IMR-90 (cell line): ENCODE data around the gene HOXA13. TPM values are rescaled to one million over a fixed set of nuclear protein-coding genes. Genes with fewer than 3 reads are reported as not detected.

Experiments
- ATAC-seq: fragments of 200-7000 bp; cut with Tn5 transposase; 2 replicates; pipeline ENCODE4 v1.9.1; 2020; ENCODE audit warnings: low read depth, mild to moderate bottlenecking, moderate library complexity
- BruUV-seq: library from RNA; stranded (reverse); fragments of 400-500 nt; replicated peaks from 2 replicates; lab custom pipeline; 2021; lab: Mats Ljungman, UMichigan
- CTCF ChIA-PET: fragments of 300-600 bp; formaldehyde crosslinking; extraction: SDS; loops from one replicate; lab custom pipeline; 2021; ENCODE audit warnings: antibody characterized with exemption; lab: Yijun Ruan, JAX
- POLR2A ChIA-PET: fragments of 300-600 bp; sonication (Branson Sonifier 250); formaldehyde crosslinking; loops from one replicate; lab custom pipeline; 2022; ENCODE audit warnings: antibody characterized with exemption; ENCODE audit not compliant: unreplicated experiment; lab: Charles Lee
- DNase-seq: peaks from one replicate; pipeline ENCODE4 v3.0.0; 2013
- H2AFZ ChIP-seq: replicated peaks from 2 replicates; pipeline ENCODE3; 2013; ENCODE audit warnings: low read length, mild to moderate bottlenecking; ENCODE audit not compliant: poor library complexity
- H2AK5ac ChIP-seq: 2 replicates; pipeline ENCODE4 v1.6.1; 2013; ENCODE audit warnings: low read depth, low read length, inconsistent platforms
- H2AK9ac ChIP-seq: replicated peaks from 2 replicates; pipeline ENCODE3; 2013; ENCODE audit warnings: mild to moderate bottlenecking, low read depth, low read length, moderate library complexity; ENCODE audit not compliant: poor library complexity
- H2BK120ac ChIP-seq: 2 replicates; pipeline ENCODE4 v1.6.1; 2013; ENCODE audit warnings: low read depth, low read length, inconsistent platforms
- H2BK15ac ChIP-seq: 3 replicates; pipeline ENCODE4 v1.6.1; 2013; ENCODE audit warnings: low read depth, low read length, inconsistent platforms
- H2BK20ac ChIP-seq: 2 replicates; pipeline ENCODE4 v1.6.1; 2013; ENCODE audit warnings: low read depth, mild to moderate bottlenecking, inconsistent platforms, low read length, moderate library complexity
- H2BK5ac ChIP-seq: 2 replicates; pipeline ENCODE4 v1.6.1; 2013; ENCODE audit warnings: mild to moderate bottlenecking, low read depth, low read length, inconsistent platforms; ENCODE audit not compliant: poor library complexity, severe bottlenecking
- H3K14ac ChIP-seq: replicated peaks from 2 replicates; pipeline ENCODE4 v1.6.1; 2013; ENCODE audit warnings: low read depth, low read length, inconsistent platforms
- H3K18ac ChIP-seq: 2 replicates; pipeline ENCODE4 v1.6.1; 2013; ENCODE audit warnings: low read depth, low read length, control low read depth
- H3K23ac ChIP-seq: 2 replicates; pipeline ENCODE4 v1.6.1; 2013; ENCODE audit warnings: low read depth, low read length, inconsistent platforms
- H3K27ac ChIP-seq: 2 replicates; pipeline ENCODE4 v1.5.1; 2013; ENCODE audit warnings: mild to moderate bottlenecking, control low read depth, low read length; ENCODE audit not compliant: insufficient read depth
- H3K27me3 ChIP-seq: 2 replicates; pipeline ENCODE4 v1.6.1; 2013; ENCODE audit warnings: low read length; ENCODE audit not compliant: control insufficient read depth, insufficient read depth
- H3K36me3 ChIP-seq: 2 replicates; pipeline ENCODE4 v1.6.1; 2013; ENCODE audit warnings: low read length, mixed read lengths; ENCODE audit not compliant: control insufficient read depth, insufficient read depth
- H3K4ac ChIP-seq: 2 replicates; pipeline ENCODE4 v1.6.1; 2013; ENCODE audit warnings: low read depth, low read length, inconsistent platforms
- H3K4me1 ChIP-seq: 2 replicates; pipeline ENCODE4 v1.6.1; 2013; ENCODE audit warnings: low read length, mixed read lengths; ENCODE audit not compliant: control insufficient read depth, insufficient read depth
- H3K4me2 ChIP-seq: 2 replicates; pipeline ENCODE4 v1.6.1; 2013; ENCODE audit warnings: low read depth, mild to moderate bottlenecking, control low read depth, low read length, moderate library complexity
- H3K4me3 ChIP-seq: 2 replicates; pipeline ENCODE4 v1.5.1; 2013; ENCODE audit warnings: low read depth, mild to moderate bottlenecking, control low read depth, low read length, moderate library complexity; ENCODE audit not compliant: insufficient read depth
- H3K56ac ChIP-seq: 2 replicates; pipeline ENCODE4 v1.6.1; 2013; ENCODE audit warnings: low read length, inconsistent platforms; ENCODE audit not compliant: insufficient read depth; ENCODE audit errors: extremely low read depth
- H3K79me1 ChIP-seq, 2 experiments: 2 replicates each; pipeline ENCODE4 v1.6.1; 2013; ENCODE audit warnings: low read length in 2 of 2, inconsistent platforms in 1 of 2, low read depth in 1 of 2
- H3K9ac ChIP-seq: 2 replicates; pipeline ENCODE4 v1.6.1; 2013; ENCODE audit warnings: low read depth, low read length, control low read depth
- H3K9me1 ChIP-seq: 2 replicates; pipeline ENCODE4 v1.6.1; 2013; ENCODE audit warnings: low read length, inconsistent platforms; ENCODE audit not compliant: insufficient read depth
- H3K9me3 ChIP-seq: 2 replicates; pipeline ENCODE4 v1.6.1; 2013; ENCODE audit warnings: low read length; ENCODE audit not compliant: control insufficient read depth, insufficient read depth
- H4K20me1 ChIP-seq: 2 replicates; pipeline ENCODE4 v1.6.1; 2013; ENCODE audit warnings: low read length, inconsistent platforms; ENCODE audit not compliant: insufficient read depth
- H4K5ac ChIP-seq: 2 replicates; pipeline ENCODE4 v1.6.1; 2013; ENCODE audit warnings: mild to moderate bottlenecking, low read depth, low read length, control low read depth
- H4K8ac ChIP-seq, 2 experiments: 2 replicates each; pipeline ENCODE4 v1.6.1; 2013; ENCODE audit warnings: low read depth in 2 of 2, low read length in 2 of 2, control low read depth in 1 of 2, inconsistent platforms in 1 of 2
- H4K91ac ChIP-seq: 2 replicates; pipeline ENCODE4 v1.6.1; 2013; ENCODE audit warnings: low read depth, low read length, inconsistent platforms; ENCODE audit not compliant: insufficient read depth
- BHLHE40 ChIP-seq: fragments of 150-350 bp; IDR thresholded peaks from 2 replicates; pipeline ENCODE4 v1.6.1; 2016; ENCODE audit warnings: mild to moderate bottlenecking, low read depth, low read length
- CEBPB ChIP-seq: IDR thresholded peaks from 2 replicates; pipeline ENCODE4 v1.6.1; 2012; ENCODE audit warnings: low read depth, low read length, improper control_type of control experiment
- CHD1 ChIP-seq: IDR thresholded peaks from 2 replicates; pipeline ENCODE4 v1.6.1; 2012; ENCODE audit warnings: low read depth, low read length, improper control_type of control experiment
- ELK1 ChIP-seq: fragments of 150-350 bp; IDR thresholded peaks from 2 replicates; pipeline ENCODE4 v1.6.1; 2016; ENCODE audit warnings: low read depth, mild to moderate bottlenecking, low read length, moderate library complexity, borderline replicate concordance
- FOS ChIP-seq: fragments of 150-350 bp; IDR thresholded peaks from 2 replicates; pipeline ENCODE4 v1.6.1; 2016; ENCODE audit warnings: low read depth, low read length
- MAFK ChIP-seq: IDR thresholded peaks from 2 replicates; pipeline ENCODE4 v1.6.1; 2012; ENCODE audit warnings: low read depth, low read length, improper control_type of control experiment
- MAZ ChIP-seq: IDR thresholded peaks from 2 replicates; pipeline ENCODE4 v1.6.1; 2012; ENCODE audit warnings: low read depth, mild to moderate bottlenecking, low read length, improper control_type of control experiment, moderate library complexity, borderline replicate concordance
- MXI1 ChIP-seq: IDR thresholded peaks from 2 replicates; pipeline ENCODE4 v1.6.1; 2012; ENCODE audit warnings: low read depth, mild to moderate bottlenecking, low read length, moderate library complexity, borderline replicate concordance
- NFE2L2 ChIP-seq: fragments of 150-350 bp; IDR thresholded peaks from 2 replicates; pipeline ENCODE4 v1.6.1; 2016; ENCODE audit warnings: low read depth, mild to moderate bottlenecking, low read length
- POLR2A ChIP-seq: IDR thresholded peaks from 2 replicates; pipeline ENCODE4 v1.6.1; 2012; ENCODE audit warnings: mild to moderate bottlenecking, low read depth, low read length
- RAD21 ChIP-seq: IDR thresholded peaks from 2 replicates; pipeline ENCODE4 v1.6.1; 2012; ENCODE audit warnings: low read length, improper control_type of control experiment
- RCOR1 ChIP-seq: IDR thresholded peaks from 2 replicates; pipeline ENCODE4 v1.6.1; 2012; ENCODE audit warnings: mild to moderate bottlenecking, low read length, improper control_type of control experiment; ENCODE audit not compliant: insufficient replicate concordance
- RFX5 ChIP-seq: IDR thresholded peaks from 2 replicates; pipeline ENCODE4 v1.8.0; 2012; ENCODE audit warnings: low read depth, mild to moderate bottlenecking, low read length, moderate library complexity
- SMC3 ChIP-seq: fragments of 150-350 bp; IDR thresholded peaks from 2 replicates; pipeline ENCODE4 v1.6.1; 2016; ENCODE audit warnings: low read depth, mild to moderate bottlenecking, antibody characterized with exemption, low read length, moderate library complexity
- dilution Hi-C: fragments of 300-500 bp; cut with HindIII; formaldehyde crosslinking; loops from one replicate; pipeline ENCODE4 v1.14.3; 2018; ENCODE audit warnings: low sequenced_read_pairs; ENCODE audit not compliant: unreplicated experiment
- in situ Hi-C: fragments of 300-500 bp; cut with MboI; formaldehyde crosslinking; loops from 3 replicates; pipeline ENCODE4 v1.14.3; 2019; ENCODE audit warnings: low sequenced_read_pairs, inconsistent platforms, mixed read lengths
- intact Hi-C: fragments of 100-400 bp; cut with micrococcal nuclease; formaldehyde crosslinking; loops from 2 replicates; pipeline ENCODE4 v1.10.0; 2022
- polyA plus RNA-seq, 3 experiments: library from polyadenylated mRNA; depleted of rRNA; stranded (reverse); fragments of >200 nt; gene quantifications; 2 replicates each; pipeline ENCODE4 v1.2.3, GENCODE V29; 2012; ENCODE audit warnings: low replicate concordance in 1 of 3
- total RNA-seq: library from RNA; depleted of rRNA; stranded (reverse); fragments of >200 nt; gene quantifications from 2 replicates; pipeline ENCODE4 v1.2.3, GENCODE V29; 2012
- TF ChIP-seq, protein P1 (sequence below): fragments of 150-350 bp; IDR thresholded peaks from 2 replicates; pipeline ENCODE4 v1.6.1; 2017; ENCODE audit warnings: mild to moderate bottlenecking, antibody characterized with exemption, low read length, low read depth
- TF ChIP-seq, protein P2 (sequence below): conservative IDR thresholded peaks from 2 replicates; pipeline ENCODE4 v1.5.1; 2012; ENCODE audit warnings: mild to moderate bottlenecking, low read depth, low read length, improper control_type of control experiment

HOXA13 gene
- total and polyA plus RNA-seq, 2 of the 4 experiments (the other 2 are of a cell fraction): not detected

DNA sequence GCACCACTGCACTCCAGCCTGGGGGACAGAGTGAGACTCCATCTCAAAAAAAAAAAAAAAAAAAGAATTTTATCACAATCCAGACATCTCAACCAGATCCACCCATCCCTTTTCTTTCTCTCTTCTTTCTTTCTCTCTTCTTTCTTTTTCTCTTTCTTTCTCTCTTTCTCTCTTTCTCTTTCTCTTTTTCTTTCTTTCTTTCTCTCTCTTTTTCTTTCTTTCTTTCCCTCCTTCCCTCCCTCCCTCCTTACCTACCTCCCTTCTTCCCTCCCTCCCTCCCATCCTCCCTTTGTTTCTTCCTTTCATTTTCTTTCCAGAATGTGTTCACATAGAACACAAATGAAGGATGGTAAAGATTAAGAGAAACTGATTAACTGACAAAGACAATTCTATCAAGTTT lies 18.1 kb upstream of the HOXA13 start:
- intact Hi-C loops (no loop called here), dilution Hi-C loops (no loop called here), in situ Hi-C loops (no loop called here)
- H3K79me1 ChIP-seq: no peaks in the 10 kb centered on the region
- H3K18ac ChIP-seq: no peak overlapping the region
- H2AK9ac ChIP-seq: no peak overlapping the region
- no peak overlapping the region for H4K8ac ChIP-seq
- TF ChIP-seq RAD21 (no peak), CHD1 (no peak), POLR2A (no peak), MXI1 (no peak), RCOR1 (no peak), BHLHE40 (no peak), SMC3 (no peak), CEBPB (no peak), RFX5 (no peak), ELK1 (no peak), NFE2L2 (no peak), FOS (no peak), MAZ (no peak), MAFK (no peak)
- TF ChIP-seq, protein P1, sequence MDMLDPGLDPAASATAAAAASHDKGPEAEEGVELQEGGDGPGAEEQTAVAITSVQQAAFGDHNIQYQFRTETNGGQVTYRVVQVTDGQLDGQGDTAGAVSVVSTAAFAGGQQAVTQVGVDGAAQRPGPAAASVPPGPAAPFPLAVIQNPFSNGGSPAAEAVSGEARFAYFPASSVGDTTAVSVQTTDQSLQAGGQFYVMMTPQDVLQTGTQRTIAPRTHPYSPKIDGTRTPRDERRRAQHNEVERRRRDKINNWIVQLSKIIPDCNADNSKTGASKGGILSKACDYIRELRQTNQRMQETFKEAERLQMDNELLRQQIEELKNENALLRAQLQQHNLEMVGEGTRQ: no peak
- TF ChIP-seq, protein P2, sequence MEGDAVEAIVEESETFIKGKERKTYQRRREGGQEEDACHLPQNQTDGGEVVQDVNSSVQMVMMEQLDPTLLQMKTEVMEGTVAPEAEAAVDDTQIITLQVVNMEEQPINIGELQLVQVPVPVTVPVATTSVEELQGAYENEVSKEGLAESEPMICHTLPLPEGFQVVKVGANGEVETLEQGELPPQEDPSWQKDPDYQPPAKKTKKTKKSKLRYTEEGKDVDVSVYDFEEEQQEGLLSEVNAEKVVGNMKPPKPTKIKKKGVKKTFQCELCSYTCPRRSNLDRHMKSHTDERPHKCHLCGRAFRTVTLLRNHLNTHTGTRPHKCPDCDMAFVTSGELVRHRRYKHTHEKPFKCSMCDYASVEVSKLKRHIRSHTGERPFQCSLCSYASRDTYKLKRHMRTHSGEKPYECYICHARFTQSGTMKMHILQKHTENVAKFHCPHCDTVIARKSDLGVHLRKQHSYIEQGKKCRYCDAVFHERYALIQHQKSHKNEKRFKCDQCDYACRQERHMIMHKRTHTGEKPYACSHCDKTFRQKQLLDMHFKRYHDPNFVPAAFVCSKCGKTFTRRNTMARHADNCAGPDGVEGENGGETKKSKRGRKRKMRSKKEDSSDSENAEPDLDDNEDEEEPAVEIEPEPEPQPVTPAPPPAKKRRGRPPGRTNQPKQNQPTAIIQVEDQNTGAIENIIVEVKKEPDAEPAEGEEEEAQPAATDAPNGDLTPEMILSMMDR: no peak
- no peak overlapping the region for H3K4me3 ChIP-seq
- H2BK15ac ChIP-seq: no peak overlapping the region
- H3K4me2 ChIP-seq: no peak overlapping the region
- no peak overlapping the region for H2BK5ac ChIP-seq
- no peaks in the 10 kb centered on the region for H3K9me1 ChIP-seq
- CTCF ChIA-PET: interaction anchor here (1.0 kb wide), 1 partner anchor 536 kb away, joined by 3 read pairs; no protein-coding TSS in a partner anchor
- no peak overlapping the region for H2BK20ac ChIP-seq
- no peak overlapping the region for H3K9ac ChIP-seq
- H4K20me1 ChIP-seq: no peaks in the 10 kb centered on the region
- DNase-seq (no peak), ATAC-seq (no peak)
- no peak overlapping the region for H3K23ac ChIP-seq
- no peak overlapping the region for H3K56ac ChIP-seq
- H3K36me3 ChIP-seq: no peaks in the 10 kb centered on the region
- no peak overlapping the region for H3K4ac ChIP-seq
- no peak overlapping the region for H4K5ac ChIP-seq
- no peak overlapping the region for H4K91ac ChIP-seq
- H2BK120ac ChIP-seq: no peak overlapping the region
- no TSS peak for BruUV-seq
- H2AK5ac ChIP-seq: no peak overlapping the region
- no peak overlapping the region for H3K27ac ChIP-seq
- no peak overlapping the region for H3K14ac ChIP-seq
- H3K4me1 ChIP-seq: no peaks in the 10 kb centered on the region
- peaks cover 88% of the 10 kb centered on the region for H3K27me3 ChIP-seq
- H2AFZ ChIP-seq: no peak overlapping the region
- POLR2A ChIA-PET: no interaction called here
- peaks cover 5% of the 10 kb centered on the region; the same call in 1 of the 2 replicates for H3K9me3 ChIP-seq
